ENCODE results near the gene TMEM259. TPM values are rescaled to one million over a fixed set of nuclear protein-coding genes. Genes with fewer than 3 reads are reported as not detected.

TMEM259 gene
- total and polyA plus RNA-seq, 9 of the 15 experiments (the other 6 are each of a cell fraction or from before 2014, with no cell fraction given) = 0.52 to 231 (median 63.6) TPM

GRCh38 chr19:989381-990081, 31.4 kb downstream of the TMEM259 start:
- Histone ChIP-seq H3K27ac (ENCODE audit: extremely low read depth, low read depth, low read length) (no peak overlapping the region), H3K9ac (ENCODE audit: insufficient read depth in 1 of 2, low read depth in 2 of 2, low read length in 2 of 2) (no peak overlapping the region), H3K4me1 (replicated peaks in 1 of 2; ENCODE audit: control insufficient read depth in 2 of 2, insufficient read depth in 2 of 2, low read length in 2 of 2) (peaks cover 7 to 79% of the 10 kb centered on the region in 2 experiments; a peak in 4 of 5 replicates), H2AFZ (ENCODE audit: low read depth, low read length) (no peak overlapping the region), H3K36me3 (ENCODE audit: control insufficient read depth, insufficient read depth, low read length) (peaks cover 84% of the 10 kb centered on the region; the same call in 2 of the 3 replicates), H3K79me2 (ENCODE audit: control insufficient read depth, insufficient read depth, low read length) (peaks cover 15% of the 10 kb centered on the region), H3K9me3 (replicated peaks; ENCODE audit: control insufficient read depth, insufficient read depth, low read depth, low read length) (no peaks in the 10 kb centered on the region), H4K20me1 (replicated peaks; ENCODE audit: control insufficient read depth, insufficient read depth, low read length) (no peaks in the 10 kb centered on the region), H3K4me2 (ENCODE audit: insufficient read depth, low read length) (no peak overlapping the region), H3K27me3 (ENCODE audit: control insufficient read depth in 2 of 2, insufficient read depth in 2 of 2, low read length in 2 of 2) (no peaks in the 10 kb centered on the region), H3K9me1 (ENCODE audit: control insufficient read depth, insufficient read depth, low read length) (peaks cover 3% of the 10 kb centered on the region), H3K4me3 (no peak overlapping the region)
- in situ Hi-C loops (cut with MboI) (loop anchor here (5.0 kb wide), 1 partner anchor 227 kb away; no protein-coding TSS in a partner anchor), intact Hi-C loops (cut with micrococcal nuclease) (no loop called here)
- WGBS (ENCODE audit: insufficient coverage, low coverage, missing lambda C conversion rate) = 85% methylated on average over 19 of the region's 25 CpGs
- FAIRE-seq = no peak
- no TSS peak for BruUV-seq (replicated peaks)
- ChIA-PET POLR2A (interaction anchor here (1.4 kb wide), 1 partner anchor 280 kb away, joined by 4 read pairs; the partner anchor contains the start of gene CIRBP), CTCF (ENCODE audit: low intra/inter-chr PET ratio) (no interaction called here)
- DNase-seq (ENCODE audit: extremely low read depth in 1 of 4, low spot score in 3 of 4) = no peak
- ATAC-seq = peak; percentile 14; the same call in 1 of the 3 replicates
- no peak for TF ChIP-seq GMEB1 (CRISPR knock-in tag; IDR thresholded peaks at IDR 0.05)
- TF ChIP-seq, protein P1, sequence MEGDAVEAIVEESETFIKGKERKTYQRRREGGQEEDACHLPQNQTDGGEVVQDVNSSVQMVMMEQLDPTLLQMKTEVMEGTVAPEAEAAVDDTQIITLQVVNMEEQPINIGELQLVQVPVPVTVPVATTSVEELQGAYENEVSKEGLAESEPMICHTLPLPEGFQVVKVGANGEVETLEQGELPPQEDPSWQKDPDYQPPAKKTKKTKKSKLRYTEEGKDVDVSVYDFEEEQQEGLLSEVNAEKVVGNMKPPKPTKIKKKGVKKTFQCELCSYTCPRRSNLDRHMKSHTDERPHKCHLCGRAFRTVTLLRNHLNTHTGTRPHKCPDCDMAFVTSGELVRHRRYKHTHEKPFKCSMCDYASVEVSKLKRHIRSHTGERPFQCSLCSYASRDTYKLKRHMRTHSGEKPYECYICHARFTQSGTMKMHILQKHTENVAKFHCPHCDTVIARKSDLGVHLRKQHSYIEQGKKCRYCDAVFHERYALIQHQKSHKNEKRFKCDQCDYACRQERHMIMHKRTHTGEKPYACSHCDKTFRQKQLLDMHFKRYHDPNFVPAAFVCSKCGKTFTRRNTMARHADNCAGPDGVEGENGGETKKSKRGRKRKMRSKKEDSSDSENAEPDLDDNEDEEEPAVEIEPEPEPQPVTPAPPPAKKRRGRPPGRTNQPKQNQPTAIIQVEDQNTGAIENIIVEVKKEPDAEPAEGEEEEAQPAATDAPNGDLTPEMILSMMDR (IDR thresholded peaks at IDR 0.05 in 2 of 3, conservative IDR thresholded peaks at IDR 0.05 in 1 of 3; ENCODE audit: insufficient read depth in 2 of 3, low read depth in 1 of 3, low read length in 3 of 3) = peak; percentile 23 to 54 (median 24); a peak in 5 of 6 replicates
- peak; percentile 35 for TF ChIP-seq POLR2G (IDR thresholded peaks at IDR 0.05; ENCODE audit: low read depth, low read length)
- TF ChIP-seq NBN (IDR thresholded peaks at IDR 0.05; ENCODE audit: low read depth) = no peak
- TF ChIP-seq ZBTB7A (IDR thresholded peaks at IDR 0.05; ENCODE audit: borderline replicate concordance, control insufficient read depth, low read depth, low read length) = peak; percentile 66; the same call in 1 of the 2 replicates
- TF ChIP-seq, protein P2, sequence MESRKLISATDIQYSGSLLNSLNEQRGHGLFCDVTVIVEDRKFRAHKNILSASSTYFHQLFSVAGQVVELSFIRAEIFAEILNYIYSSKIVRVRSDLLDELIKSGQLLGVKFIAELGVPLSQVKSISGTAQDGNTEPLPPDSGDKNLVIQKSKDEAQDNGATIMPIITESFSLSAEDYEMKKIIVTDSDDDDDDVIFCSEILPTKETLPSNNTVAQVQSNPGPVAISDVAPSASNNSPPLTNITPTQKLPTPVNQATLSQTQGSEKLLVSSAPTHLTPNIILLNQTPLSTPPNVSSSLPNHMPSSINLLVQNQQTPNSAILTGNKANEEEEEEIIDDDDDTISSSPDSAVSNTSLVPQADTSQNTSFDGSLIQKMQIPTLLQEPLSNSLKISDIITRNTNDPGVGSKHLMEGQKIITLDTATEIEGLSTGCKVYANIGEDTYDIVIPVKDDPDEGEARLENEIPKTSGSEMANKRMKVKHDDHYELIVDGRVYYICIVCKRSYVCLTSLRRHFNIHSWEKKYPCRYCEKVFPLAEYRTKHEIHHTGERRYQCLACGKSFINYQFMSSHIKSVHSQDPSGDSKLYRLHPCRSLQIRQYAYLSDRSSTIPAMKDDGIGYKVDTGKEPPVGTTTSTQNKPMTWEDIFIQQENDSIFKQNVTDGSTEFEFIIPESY (CRISPR knock-in tag; IDR thresholded peaks at IDR 0.05) = peak; percentile 99
- no peak for TF ChIP-seq ETS1 (conservative IDR thresholded peaks at IDR 0.05; ENCODE audit: control insufficient read depth, low read depth, low read length)
- TF ChIP-seq ZNF764 (CRISPR knock-in tag; IDR thresholded peaks at IDR 0.05; ENCODE audit: low read depth) = no peak
- no peak for TF ChIP-seq ZNF354B (CRISPR knock-in tag; IDR thresholded peaks at IDR 0.05)
